Common myeloid progenitor, CD34-positive (primary cell): Measurements from ENCODE around the gene SPRR4.

Experiments used
- CTCF ChIA-PET: fragments of 350-600 bp; sonication (Branson Sonifier 250); formaldehyde crosslinking; loops from one replicate; lab custom pipeline; 2021; ENCODE audit warnings: antibody characterized with exemption; lab: Charles Lee
- POLR2A ChIA-PET: fragments of 350-600 bp; sonication (Branson Sonifier 250); formaldehyde crosslinking; loops from one replicate; lab custom pipeline; 2021; ENCODE audit warnings: antibody characterized with exemption; lab: Charles Lee
- DNase-seq, 3 donors: peaks; one replicate each; pipeline versions ENCODE4 v3.0.0 to v3.0.0-alpha.2; 2013
- H3K27ac ChIP-seq, 2 experiments: 1 replicate in 1 of 2; 2 replicates in 1 of 2; pipeline ENCODE4 v1.7.0; 2013; ENCODE audit warnings: inconsistent platforms in 2 of 2, low read length in 2 of 2, mild to moderate bottlenecking in 2 of 2, low read depth in 1 of 2, moderate library complexity in 1 of 2; ENCODE audit not compliant: severe bottlenecking in 2 of 2, insufficient read depth in 1 of 2, poor library complexity in 1 of 2
- H3K27me3 ChIP-seq, 5 experiments: replicated peaks in 2 of 5; 1 replicate in 3 of 5; 2 replicates in 2 of 5; pipeline versions ENCODE4 v1.6.1 to v1.7.0; 2013; ENCODE audit warnings: low read length in 4 of 5, mild to moderate bottlenecking in 2 of 5, moderate library complexity in 2 of 5, inconsistent platforms in 1 of 5; ENCODE audit not compliant: insufficient read depth in 5 of 5, control insufficient read depth in 4 of 5
- H3K36me3 ChIP-seq, 4 experiments: 1 replicate in 2 of 4; 2 replicates in 2 of 4; pipeline versions ENCODE4 v1.6.1 to v1.7.0; 2013; ENCODE audit warnings: low read length in 3 of 4, control low read depth in 1 of 4, mild to moderate bottlenecking in 1 of 4; ENCODE audit not compliant: control insufficient read depth in 4 of 4, insufficient read depth in 4 of 4
- H3K4me1 ChIP-seq, 4 experiments: 1 replicate in 3 of 4; 2 replicates in 1 of 4; pipeline versions ENCODE4 v1.6.1 to v1.7.1; 2013; ENCODE audit warnings: low read length in 3 of 4, mild to moderate bottlenecking in 3 of 4, control low read depth in 1 of 4, inconsistent platforms in 1 of 4, moderate library complexity in 1 of 4; ENCODE audit not compliant: control insufficient read depth in 4 of 4, insufficient read depth in 4 of 4; ENCODE audit errors: control extremely low read depth in 1 of 4
- H3K4me3 ChIP-seq, 7 experiments: 1 replicate in 4 of 7; 2 replicates in 3 of 7; pipeline versions ENCODE4 v1.5.1 to v1.7.0; 2013; ENCODE audit warnings: mild to moderate bottlenecking in 7 of 7, low read length in 6 of 7, moderate library complexity in 6 of 7, inconsistent platforms in 2 of 7, low read depth in 2 of 7, control low read depth in 1 of 7; ENCODE audit not compliant: insufficient read depth in 4 of 7, control insufficient read depth in 1 of 7; ENCODE audit errors: extremely low read depth in 1 of 7
- H3K9me3 ChIP-seq, 5 experiments: 1 replicate in 4 of 5; 2 replicates in 1 of 5; pipeline versions ENCODE4 v1.6.1 to v1.7.1; 2013; ENCODE audit warnings: low read length in 4 of 5, mild to moderate bottlenecking in 2 of 5, inconsistent platforms in 1 of 5, low read depth in 1 of 5, moderate library complexity in 1 of 5; ENCODE audit not compliant: control insufficient read depth in 4 of 5, insufficient read depth in 2 of 5; ENCODE audit errors: control extremely low read depth in 1 of 5
- WGBS: methylation state at CpG from one replicate; pipeline ENCODE4 v1.1.5; 2013; ENCODE audit not compliant: insufficient coverage; 5-methylcytosine and 5-hydroxymethylcytosine counted together

Gene SPRR4

GRCh38 chr1:152957561-152957960 lies 12.9 kb upstream of the SPRR4 start:
- no peak overlapping the region for H3K4me3 ChIP-seq
- peaks cover 0 to 5% (median 2%) of the 10 kb centered on the region in 5 experiments for H3K27me3 ChIP-seq
- peaks cover 0 to 1% (median 0%) of the 10 kb centered on the region in 5 experiments for H3K9me3 ChIP-seq
- H3K4me1 ChIP-seq, result no peaks in the 10 kb centered on the region
- H3K27ac ChIP-seq, result no peak overlapping the region
- ChIA-PET CTCF (no interaction called here), POLR2A (no interaction called here)
- no peak for DNase-seq
- WGBS, result 84% methylated on average over 3 of the region's 3 CpGs
- no peaks in the 10 kb centered on the region for H3K36me3 ChIP-seq

GRCh38 chr1:152959273-152959672 lies 11.2 kb upstream of the SPRR4 start:
- H3K4me3 ChIP-seq, result no peak overlapping the region
- DNase-seq, result no peak
- POLR2A ChIA-PET, result no interaction called here
- no CpG with 5 or more reads among the region's 3 CpGs for WGBS
- H3K36me3 ChIP-seq, result no peaks in the 10 kb centered on the region
- peaks cover 0 to 3% (median 2%) of the 10 kb centered on the region in 5 experiments for H3K27me3 ChIP-seq
- peaks cover 0 to 1% (median 0%) of the 10 kb centered on the region in 5 experiments for H3K9me3 ChIP-seq
- no peak overlapping the region for H3K27ac ChIP-seq
- H3K4me1 ChIP-seq, result no peaks in the 10 kb centered on the region
- CTCF ChIA-PET, result no interaction called here

DNA sequence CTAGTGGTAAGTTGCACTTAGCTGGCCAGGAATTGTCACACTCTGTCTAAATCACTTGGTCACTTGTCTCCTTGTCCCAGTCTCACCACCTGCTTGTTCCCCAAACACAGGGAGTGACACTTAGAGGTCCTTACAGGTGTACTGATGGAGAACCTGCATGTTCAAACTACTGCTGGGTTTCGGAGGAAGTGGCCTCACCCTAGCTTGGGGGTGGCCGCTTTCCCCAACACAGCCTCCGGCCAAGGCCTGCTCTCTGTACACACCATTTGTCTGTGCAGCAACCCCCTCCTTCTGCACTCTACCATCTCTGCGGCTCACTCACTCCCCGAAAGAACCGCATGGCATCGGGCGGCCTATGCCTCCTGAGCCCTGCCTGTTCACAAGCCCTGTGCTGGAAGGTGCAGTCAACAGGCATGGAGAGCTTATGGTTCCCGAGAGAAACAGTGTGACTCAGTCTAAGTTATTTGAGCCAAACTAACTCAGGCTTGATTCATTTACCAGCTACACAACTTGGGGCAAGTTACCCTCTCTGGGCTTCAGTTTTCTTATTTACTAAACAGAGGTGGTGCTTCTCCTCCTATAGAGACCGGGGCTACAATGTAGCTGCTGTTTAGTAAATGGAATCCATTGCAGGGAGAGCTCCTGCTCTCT lies 10.5 kb upstream of the SPRR4 start:
- peaks cover 0 to 1% (median 0%) of the 10 kb centered on the region in 5 experiments for H3K9me3 ChIP-seq
- no peak for DNase-seq
- H3K4me1 ChIP-seq, result no peaks in the 10 kb centered on the region
- H3K27me3 ChIP-seq, result peaks cover 0 to 4% (median 2%) of the 10 kb centered on the region in 5 experiments
- H3K4me3 ChIP-seq, result no peak overlapping the region
- no peak overlapping the region for H3K27ac ChIP-seq
- WGBS, result 92% methylated on average over 10 of the region's 10 CpGs
- CTCF ChIA-PET, result no interaction called here
- POLR2A ChIA-PET, result no interaction called here
- no peaks in the 10 kb centered on the region for H3K36me3 ChIP-seq

DNA sequence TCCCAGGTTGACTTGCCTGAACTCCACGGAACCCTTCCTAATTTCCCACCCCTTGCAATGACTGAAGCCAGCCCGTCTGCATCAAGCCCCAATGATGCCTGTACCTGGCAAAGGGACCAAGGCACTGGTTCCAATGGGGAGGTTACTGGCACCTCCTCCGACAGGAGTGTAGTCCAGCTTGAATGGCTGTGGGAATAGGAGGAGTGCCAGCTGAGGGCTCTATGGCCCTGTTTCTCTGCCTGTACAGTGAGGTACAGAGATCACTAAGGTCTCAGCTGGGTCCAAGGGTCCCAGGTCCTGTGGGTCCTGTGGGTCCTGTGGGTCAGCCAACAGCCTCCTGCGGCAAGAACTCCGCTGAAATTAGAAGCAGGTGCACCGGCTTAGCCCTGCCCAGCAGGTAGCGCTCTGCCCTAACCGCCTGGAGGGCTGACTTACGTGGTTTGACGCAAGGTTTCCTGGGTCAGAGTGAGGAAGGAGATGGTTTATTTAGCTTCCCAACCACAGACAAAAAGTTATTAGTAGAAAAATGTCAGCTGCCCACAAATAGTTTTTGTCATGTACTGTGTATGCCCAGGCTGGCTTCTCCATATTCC lies 9.9 kb upstream of the SPRR4 start:
- ChIA-PET CTCF (no interaction called here), POLR2A (no interaction called here)
- WGBS, result 55% methylated on average over 5 of the region's 10 CpGs
- H3K27ac ChIP-seq, result no peak overlapping the region
- H3K36me3 ChIP-seq, result no peaks in the 10 kb centered on the region
- H3K4me1 ChIP-seq, result no peaks in the 10 kb centered on the region
- peaks cover 0 to 1% (median 0%) of the 10 kb centered on the region in 5 experiments for H3K9me3 ChIP-seq
- DNase-seq, result peak in 2 of 3 donors; percentile 4 to 8
- H3K27me3 ChIP-seq, result peaks cover 0 to 7% (median 2%) of the 10 kb centered on the region in 5 experiments
- no peak overlapping the region for H3K4me3 ChIP-seq

DNA sequence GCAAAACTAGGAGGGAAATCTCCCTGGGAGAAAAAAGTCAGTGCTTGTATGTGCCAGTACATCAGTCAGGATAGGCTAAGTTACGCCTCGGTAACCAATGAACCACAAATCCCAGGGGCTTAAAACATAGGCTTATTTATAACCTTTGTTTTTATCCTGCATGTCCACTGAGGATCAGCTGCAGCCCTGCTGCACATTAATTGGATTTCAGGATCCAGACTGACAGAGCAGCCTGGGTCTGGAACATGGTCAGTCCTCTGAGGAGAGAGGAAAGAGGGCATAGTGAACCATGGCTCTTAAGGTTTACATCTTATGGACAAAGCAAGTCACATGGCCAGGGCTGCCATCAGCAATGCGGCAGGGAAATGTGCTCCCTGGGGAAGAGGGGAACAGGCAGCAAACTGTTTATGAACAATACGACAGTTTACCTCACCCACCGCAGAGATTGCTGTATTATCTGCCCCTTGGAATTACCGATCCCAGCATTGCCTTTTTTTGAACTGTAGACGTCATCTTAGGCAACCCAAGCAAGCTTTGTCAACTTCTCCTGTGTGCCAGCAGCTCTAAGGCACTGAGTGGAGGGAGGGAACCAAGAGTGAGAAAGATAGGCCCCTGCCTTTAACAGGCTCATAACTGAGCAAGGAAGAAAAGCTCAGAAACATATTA lies 9.1 kb upstream of the SPRR4 start:
- H3K36me3 ChIP-seq, result no peaks in the 10 kb centered on the region
- CTCF ChIA-PET, result no interaction called here

GRCh38 chr1:152962876-152963415 lies 7.5 kb upstream of the SPRR4 start:
- Histone ChIP-seq H3K27me3 (peaks cover 0 to 15% (median 2%) of the 10 kb centered on the region in 5 experiments), H3K36me3 (no peaks in the 10 kb centered on the region), H3K27ac (no peak overlapping the region), H3K9me3 (no peaks in the 10 kb centered on the region), H3K4me1 (no peaks in the 10 kb centered on the region), H3K4me3 (no peak overlapping the region)
- no peak for DNase-seq
- POLR2A ChIA-PET, result no interaction called here
- WGBS, result 94% methylated on average over 2 of the region's 2 CpGs
- CTCF ChIA-PET, result interaction anchor here (0.9 kb wide), 1 partner anchor 10 kb away, joined by 3 read pairs; no protein-coding TSS in a partner anchor

More for the DNA sequence above, 9.1 kb upstream of the SPRR4 start:
- Histone ChIP-seq H3K27ac (no peak overlapping the region), H3K9me3 (peaks cover 0 to 1% (median 0%) of the 10 kb centered on the region in 5 experiments), H3K4me3 (no peak overlapping the region), H3K27me3 (peaks cover 0 to 11% (median 2%) of the 10 kb centered on the region in 5 experiments), H3K4me1 (no peaks in the 10 kb centered on the region)
- 93% methylated on average over 7 of the region's 7 CpGs for WGBS
- POLR2A ChIA-PET, result no interaction called here
- DNase-seq, result peak in 2 of 3 donors; percentile 3 to 5
